Retinal pigment epithelial cell (primary cell): ENCODE results near the gene HLA-DPA1.
"Not testable (repeated sequence)": the region's sequence is repeated elsewhere in the genome, so short reads cannot be mapped to it uniquely, and the experiment has no call there.

Experiments
- DNase-seq: peaks from one replicate; pipeline ENCODE4 v3.0.0-alpha.2; 2010; ENCODE audit warnings: low read depth
- H3K4me3 ChIP-seq: 2 replicates; pipeline ENCODE4 v1.5.1; 2011; ENCODE audit warnings: mild to moderate bottlenecking, low read length, control low read depth, moderate library complexity
- TF ChIP-seq, protein P1 (sequence below): conservative IDR thresholded peaks from 2 replicates; pipeline ENCODE4 v1.5.1; 2011; ENCODE audit warnings: low read depth, low read length, control low read depth, inconsistent platforms

Gene HLA-DPA1

DNA sequence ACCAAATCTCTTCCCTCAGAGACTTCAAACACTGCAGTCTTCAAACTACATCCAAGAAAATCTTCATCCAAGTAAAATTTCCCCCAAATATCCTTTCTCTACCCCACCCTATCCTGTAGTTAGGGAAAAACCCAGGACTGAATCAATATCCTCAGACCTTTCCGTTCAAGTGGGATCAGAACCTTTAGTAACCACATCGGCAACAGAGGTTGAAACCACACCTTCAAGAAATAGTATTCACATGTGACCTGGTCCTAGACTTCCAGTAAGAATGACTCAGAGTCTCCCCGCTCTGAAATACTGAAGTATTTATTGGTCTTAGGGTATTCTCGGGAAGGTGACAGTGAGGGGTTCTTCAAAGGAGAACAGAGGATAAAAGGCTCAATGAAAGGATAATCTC, 8.7 kb downstream of the HLA-DPA1 start:
- no peak overlapping the region for H3K4me3 ChIP-seq
- no peak for DNase-seq
- TF ChIP-seq, protein P1, sequence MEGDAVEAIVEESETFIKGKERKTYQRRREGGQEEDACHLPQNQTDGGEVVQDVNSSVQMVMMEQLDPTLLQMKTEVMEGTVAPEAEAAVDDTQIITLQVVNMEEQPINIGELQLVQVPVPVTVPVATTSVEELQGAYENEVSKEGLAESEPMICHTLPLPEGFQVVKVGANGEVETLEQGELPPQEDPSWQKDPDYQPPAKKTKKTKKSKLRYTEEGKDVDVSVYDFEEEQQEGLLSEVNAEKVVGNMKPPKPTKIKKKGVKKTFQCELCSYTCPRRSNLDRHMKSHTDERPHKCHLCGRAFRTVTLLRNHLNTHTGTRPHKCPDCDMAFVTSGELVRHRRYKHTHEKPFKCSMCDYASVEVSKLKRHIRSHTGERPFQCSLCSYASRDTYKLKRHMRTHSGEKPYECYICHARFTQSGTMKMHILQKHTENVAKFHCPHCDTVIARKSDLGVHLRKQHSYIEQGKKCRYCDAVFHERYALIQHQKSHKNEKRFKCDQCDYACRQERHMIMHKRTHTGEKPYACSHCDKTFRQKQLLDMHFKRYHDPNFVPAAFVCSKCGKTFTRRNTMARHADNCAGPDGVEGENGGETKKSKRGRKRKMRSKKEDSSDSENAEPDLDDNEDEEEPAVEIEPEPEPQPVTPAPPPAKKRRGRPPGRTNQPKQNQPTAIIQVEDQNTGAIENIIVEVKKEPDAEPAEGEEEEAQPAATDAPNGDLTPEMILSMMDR = no peak

- DNase-seq = not testable (repeated sequence)
Measured at GRCh38 chr6:33063435-33063834, 10.0 kb downstream of the HLA-DPA1 start.

GRCh38 chr6:33061987-33062386, 11.5 kb downstream of the HLA-DPA1 start:
- no peak overlapping the region for H3K4me3 ChIP-seq
- DNase-seq = no peak
- TF ChIP-seq, protein P1 = no peak

More at GRCh38 chr6:33063435-33063834, 10.0 kb downstream of the HLA-DPA1 start:
- H3K4me3 ChIP-seq = not testable (repeated sequence)

GRCh38 chr6:33057222-33058150, 16.0 kb downstream of the HLA-DPA1 start:
- TF ChIP-seq, protein P1 = no peak
- no peak for DNase-seq
- no peak overlapping the region for H3K4me3 ChIP-seq

- TF ChIP-seq, protein P1 = no peak
- no peak overlapping the region for H3K4me3 ChIP-seq
- no peak for DNase-seq
Measured at GRCh38 chr6:33053230-33053629, 20.2 kb downstream of the HLA-DPA1 start.

- TF ChIP-seq, protein P1 = no peak
- DNase-seq = no peak
Measured at GRCh38 chr6:33052627-33053026, 20.8 kb downstream of the HLA-DPA1 start.

GRCh38 chr6:33050014-33050810, 23.2 kb downstream of the HLA-DPA1 start:
- TF ChIP-seq, protein P1 = no peak
- DNase-seq = no peak
- H3K4me3 ChIP-seq = no peak overlapping the region

More at GRCh38 chr6:33052627-33053026, 20.8 kb downstream of the HLA-DPA1 start:
- no peak overlapping the region for H3K4me3 ChIP-seq
